Natural killer cell (primary cell): ENCODE data around the gene DCXR. TPM values are rescaled to one million over a fixed set of nuclear protein-coding genes. Genes with fewer than 3 reads are reported as not detected.

Source experiments
- ATAC-seq, 3 donors: fragments of 150-1000 bp in 2 of 3; fragments of 200-7000 bp in 1 of 3; cut with Tn5 transposase; 1 replicate in 1 of 3; 2 replicates in 2 of 3; pipeline ENCODE4 v1.10.0; 2021; ENCODE audit warnings: mild to moderate bottlenecking in 2 of 3, moderate library complexity in 2 of 3
- DNase-seq, 2 donors: peaks; one replicate each; pipeline versions ENCODE4 v3.0.0 to v3.0.0-alpha.2; 2013 to 2021; ENCODE audit warnings: mixed read lengths in 1 of 2
- H3K27ac ChIP-seq: one replicate; pipeline ENCODE4 v1.5.1; 2013; ENCODE audit warnings: mild to moderate bottlenecking, low read length
- H3K27me3 ChIP-seq: one replicate; pipeline ENCODE4 v1.6.1; 2013; ENCODE audit warnings: low read length; ENCODE audit not compliant: control insufficient read depth, insufficient read depth
- H3K36me3 ChIP-seq: one replicate; pipeline ENCODE4 v1.6.1; 2013; ENCODE audit warnings: low read length; ENCODE audit not compliant: control insufficient read depth, insufficient read depth
- H3K4me1 ChIP-seq: one replicate; pipeline ENCODE4 v1.6.1; 2013; ENCODE audit warnings: low read length; ENCODE audit not compliant: control insufficient read depth, insufficient read depth
- H3K4me3 ChIP-seq: one replicate; pipeline ENCODE4 v1.5.1; 2013; ENCODE audit warnings: low read length
- H3K9me3 ChIP-seq: one replicate; pipeline ENCODE4 v1.6.1; 2013; ENCODE audit warnings: low read length; ENCODE audit not compliant: control insufficient read depth, insufficient read depth
- H3K27ac Mint-ChIP-seq, 2 donors: one replicate each; pipeline ENCODE4 v1.8.0; 2022; ENCODE audit warnings: mild to moderate bottlenecking in 2 of 2, mixed read lengths in 2 of 2, moderate library complexity in 1 of 2
- H3K27me3 Mint-ChIP-seq, 2 donors: one replicate each; pipeline ENCODE4 v1.8.0; 2022; ENCODE audit warnings: low read depth in 2 of 2, mixed read lengths in 2 of 2
- H3K36me3 Mint-ChIP-seq: one replicate; pipeline ENCODE4 v1.8.0; 2022; ENCODE audit warnings: mixed read lengths
- H3K4me1 Mint-ChIP-seq, 2 donors: one replicate each; pipeline ENCODE4 v1.8.0; 2022; ENCODE audit warnings: mixed read lengths in 2 of 2
- H3K4me3 Mint-ChIP-seq: one replicate; pipeline ENCODE4 v1.8.0; 2022; ENCODE audit warnings: mild to moderate bottlenecking, moderate library complexity, mixed read lengths
- H3K9me3 Mint-ChIP-seq, 2 donors: one replicate each; pipeline ENCODE4 v1.8.0; 2022; ENCODE audit warnings: mixed read lengths in 2 of 2
- CTCF ChIP-seq: fragments of 200-600 bp; IDR thresholded peaks from one replicate; pipeline ENCODE4 v1.8.0; 2022; ENCODE audit warnings: antibody characterized with exemption
- WGBS: methylation state at CpG from one replicate; pipeline ENCODE4 v1.1.7; 2013; ENCODE audit warnings: missing lambda C conversion rate; ENCODE audit not compliant: insufficient coverage; 5-methylcytosine and 5-hydroxymethylcytosine counted together
- intact Hi-C: fragments of 100-400 bp; cut with micrococcal nuclease; formaldehyde crosslinking; loops from one replicate; pipeline ENCODE4 v1.14.2; 2022
- total RNA-seq, 4 donors: library from RNA; stranded (reverse); fragments of 120-200 nt in 1 of 4; gene quantifications; one replicate each; pipeline versions ENCODE4 v1.2.3 to v1.2.4, GENCODE V29; 2013 to 2022

DCXR gene
- total RNA-seq, 3 donors from 2014 or later (not counting 1 experiment from before 2014, with no cell fraction given): 93.9 to 171 (median 145) TPM

- no peak for ATAC-seq
- WGBS: 91% methylated on average over 19 of the region's 19 CpGs
- H3K4me3 ChIP-seq: no peak overlapping the region
- peaks cover 50% of the 10 kb centered on the region for H3K36me3 ChIP-seq
- H3K36me3 Mint-ChIP-seq: no peaks in the 10 kb centered on the region
- peaks cover 0 to 14% of the 10 kb centered on the region in 2 donors for H3K4me1 Mint-ChIP-seq
- H3K27ac Mint-ChIP-seq: no peak overlapping the region
- TF ChIP-seq CTCF: no peak
- peaks cover 12% of the 10 kb centered on the region for H3K4me1 ChIP-seq
- H3K4me3 Mint-ChIP-seq: no peak overlapping the region
- no peaks in the 10 kb centered on the region for H3K9me3 ChIP-seq
- no peak for DNase-seq
- no peaks in the 10 kb centered on the region for H3K27me3 Mint-ChIP-seq
- H3K27me3 ChIP-seq: no peaks in the 10 kb centered on the region
- H3K9me3 Mint-ChIP-seq: no peaks in the 10 kb centered on the region
- no peak overlapping the region for H3K27ac ChIP-seq
- intact Hi-C loops: no loop called here
These were observed 21.9 kb upstream of the DCXR start for GRCh38 chr17:82059272-82060000.

- 91% methylated on average over 10 of the region's 10 CpGs for WGBS
- intact Hi-C loops: no loop called here
- H3K36me3 ChIP-seq: peaks cover 55% of the 10 kb centered on the region
- no peaks in the 10 kb centered on the region for H3K9me3 Mint-ChIP-seq
- ATAC-seq (no peak), DNase-seq (no peak)
- H3K27me3 ChIP-seq: no peaks in the 10 kb centered on the region
- H3K27ac ChIP-seq: no peak overlapping the region
- H3K4me1 Mint-ChIP-seq: peaks cover 0 to 13% of the 10 kb centered on the region in 2 donors
- TF ChIP-seq CTCF: no peak
- peaks cover 8% of the 10 kb centered on the region for H3K4me1 ChIP-seq
- H3K36me3 Mint-ChIP-seq: no peaks in the 10 kb centered on the region
- H3K4me3 ChIP-seq: no peak overlapping the region
- no peaks in the 10 kb centered on the region for H3K9me3 ChIP-seq
- H3K27ac Mint-ChIP-seq: no peak overlapping the region
- no peak overlapping the region for H3K4me3 Mint-ChIP-seq
- H3K27me3 Mint-ChIP-seq: no peaks in the 10 kb centered on the region
These were observed 21.4 kb upstream of the DCXR start for GRCh38 chr17:82058855-82059249.

- no peak for ATAC-seq
- 89% methylated on average over 17 of the region's 17 CpGs for WGBS
These were observed 20.8 kb upstream of the DCXR start for GRCh38 chr17:82058230-82058854.

More at GRCh38 chr17:82058230-82058854, 20.8 kb upstream of the DCXR start:
- Mint-ChIP-seq H3K4me3 (no peak overlapping the region), H3K4me1 (peaks cover 0 to 13% of the 10 kb centered on the region in 2 donors), H3K27ac (no peak overlapping the region), H3K36me3 (no peaks in the 10 kb centered on the region), H3K9me3 (no peaks in the 10 kb centered on the region), H3K27me3 (no peaks in the 10 kb centered on the region)
- intact Hi-C loops: no loop called here
- peaks cover 8% of the 10 kb centered on the region for H3K4me1 ChIP-seq
- H3K4me3 ChIP-seq: no peak overlapping the region
- TF ChIP-seq CTCF: no peak
- no peaks in the 10 kb centered on the region for H3K27me3 ChIP-seq
- no peaks in the 10 kb centered on the region for H3K9me3 ChIP-seq
- no peak for DNase-seq
- no peak overlapping the region for H3K27ac ChIP-seq
- H3K36me3 ChIP-seq: peaks cover 57% of the 10 kb centered on the region
